ENCODE measurements around the gene LMBRD1. TPM values are rescaled to one million over a fixed set of nuclear protein-coding genes. Genes with fewer than 3 reads are reported as not detected.

LMBRD1 gene
- total RNA-seq, 4 donors from 2014 or later, result 65.7 to 110 (median 77.3) TPM

- Histone ChIP-seq H3K27me3 (no peaks in the 10 kb centered on the region), H3K36me3 (peaks cover 0 to 16% (median 0%) of the 10 kb centered on the region in 3 donors), H3K4me1 (no peaks in the 10 kb centered on the region), H3K9me3 (no peaks in the 10 kb centered on the region), H3K4me3 (no peak overlapping the region), H3K27ac (no peak overlapping the region)
- 72% methylated on average over 4 of the region's 4 CpGs for WGBS, 2 donors
- DNase-seq (ENCODE audit: low spot score in 2 of 2), result no peak
- TF ChIP-seq EP300 (IDR thresholded peaks at IDR 0.05), result no peak
- TF ChIP-seq POLR2A (IDR thresholded peaks at IDR 0.05), result no peak
- no peak for TF ChIP-seq CTCF (IDR thresholded peaks at IDR 0.05)
Measured at GRCh38 chr6:69735027-69735426, 61.8 kb downstream of the LMBRD1 start.

- no peak for TF ChIP-seq POLR2A (IDR thresholded peaks at IDR 0.05)
- TF ChIP-seq CTCF (IDR thresholded peaks at IDR 0.05), result peak in 3 of 5 experiments; percentile 5 to 17 (median 9)
- Histone ChIP-seq H3K36me3 (peaks cover 0 to 16% (median 0%) of the 10 kb centered on the region in 3 donors), H3K4me3 (no peak overlapping the region), H3K27me3 (no peaks in the 10 kb centered on the region), H3K27ac (no peak overlapping the region), H3K4me1 (no peaks in the 10 kb centered on the region), H3K9me3 (no peaks in the 10 kb centered on the region)
- WGBS, 2 donors, result 26 to 34% methylated on average over 2 of the region's 2 CpGs
- DNase-seq (ENCODE audit: low spot score in 2 of 2), result no peak
Measured at GRCh38 chr6:69732640-69733039, 64.2 kb downstream of the LMBRD1 start.

GRCh38 chr6:69732045-69732444, 64.8 kb downstream of the LMBRD1 start:
- Histone ChIP-seq H3K9me3 (no peaks in the 10 kb centered on the region), H3K27me3 (no peaks in the 10 kb centered on the region), H3K36me3 (peaks cover 0 to 14% (median 0%) of the 10 kb centered on the region in 3 donors), H3K4me1 (no peaks in the 10 kb centered on the region), H3K27ac (no peak overlapping the region), H3K4me3 (no peak overlapping the region)
- TF ChIP-seq EP300 (IDR thresholded peaks at IDR 0.05) (no peak), POLR2A (IDR thresholded peaks at IDR 0.05) (no peak), CTCF (IDR thresholded peaks at IDR 0.05) (no peak)
- 66% methylated on average over 2 of the region's 2 CpGs for WGBS, 2 donors
- DNase-seq (ENCODE audit: low spot score in 2 of 2), result no peak

GRCh38 chr6:69729870-69730449, 66.8 kb downstream of the LMBRD1 start:
- no peaks in the 10 kb centered on the region for H3K4me1 ChIP-seq
- TF ChIP-seq CTCF (IDR thresholded peaks at IDR 0.05) (peak in 3 of 5 experiments; percentile 10 to 28 (median 25)), EP300 (IDR thresholded peaks at IDR 0.05) (no peak), POLR2A (IDR thresholded peaks at IDR 0.05) (no peak)
- H3K36me3 ChIP-seq, result peaks cover 0 to 22% (median 0%) of the 10 kb centered on the region in 3 donors
- no peaks in the 10 kb centered on the region for H3K27me3 ChIP-seq
- H3K4me3 ChIP-seq, result no peak overlapping the region
- DNase-seq (ENCODE audit: low spot score in 2 of 2), result no peak
- H3K27ac ChIP-seq, result no peak overlapping the region
- WGBS, 2 donors, result 66 to 68% methylated on average over 3 of the region's 3 CpGs
- H3K9me3 ChIP-seq, result peaks cover 0 to 11% (median 0%) of the 10 kb centered on the region in 4 donors

- WGBS, 2 donors, result 93 to 98% methylated on average over 3 of the region's 3 CpGs
- no peak for TF ChIP-seq POLR2A (IDR thresholded peaks at IDR 0.05)
- no peak for TF ChIP-seq EP300 (IDR thresholded peaks at IDR 0.05)
- TF ChIP-seq CTCF (IDR thresholded peaks at IDR 0.05), result no peak
- Histone ChIP-seq H3K4me1 (no peaks in the 10 kb centered on the region), H3K27me3 (no peaks in the 10 kb centered on the region), H3K36me3 (peaks cover 0 to 69% (median 0%) of the 10 kb centered on the region in 3 donors), H3K27ac (no peak overlapping the region), H3K4me3 (no peak overlapping the region), H3K9me3 (peaks cover 0 to 20% (median 0%) of the 10 kb centered on the region in 4 donors)
- DNase-seq (ENCODE audit: low spot score in 2 of 2), result no peak
Measured at GRCh38 chr6:69722683-69723082, 74.1 kb downstream of the LMBRD1 start.

Measured in tibial nerve (tissue), 4 donors.